ENCODE data around the gene ITGA3.

The ITGA3 gene

DNA sequence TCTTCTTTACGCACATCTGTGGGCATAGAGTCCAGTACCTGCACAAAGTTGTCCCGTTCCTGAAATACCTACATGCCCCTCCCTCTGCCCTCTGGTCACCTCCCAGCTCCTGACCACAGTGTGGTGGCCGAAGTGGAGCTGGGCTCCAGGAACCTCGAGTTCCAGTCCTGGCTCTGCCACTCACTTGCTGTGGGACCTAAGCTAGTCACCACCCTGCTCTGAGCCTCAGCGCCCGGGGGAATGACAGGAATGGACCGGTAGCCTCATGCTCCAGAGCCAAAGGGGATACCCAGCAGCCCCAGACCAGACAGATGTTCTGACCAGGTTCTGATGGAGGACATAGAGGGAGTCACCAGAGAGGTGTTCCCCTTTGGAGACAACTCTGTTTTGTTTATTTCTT, 26.7 kb upstream of the ITGA3 start:
- Histone ChIP-seq H3K4me3 (ENCODE audit: low read depth in 1 of 2, low read length in 2 of 2) (no peak overlapping the region), H4K20me1 (ENCODE audit: insufficient read depth, low read length) (peaks cover 9% of the 10 kb centered on the region), H3K4me2 (ENCODE audit: insufficient read depth, low read length) (no peak overlapping the region), H3K79me2 (ENCODE audit: insufficient read depth, low read length) (no peaks in the 10 kb centered on the region), H3K27ac (ENCODE audit: low read length) (no peak overlapping the region), H3K27me3 (ENCODE audit: insufficient read depth, low read length, poor library complexity) (peaks cover 5% of the 10 kb centered on the region), H3K9me3 (ENCODE audit: insufficient read depth, low read length, severe bottlenecking) (peaks cover 8% of the 10 kb centered on the region), H3K4me1 (ENCODE audit: insufficient read depth, low read length) (peaks cover 8% of the 10 kb centered on the region; the same call in 1 of the 2 replicates), H3K36me3 (ENCODE audit: insufficient read depth, low read length) (no peaks in the 10 kb centered on the region), H2AFZ (ENCODE audit: low read depth, low read length) (no peak overlapping the region), H3K9ac (ENCODE audit: low read depth, low read length) (no peak overlapping the region)
- TF ChIP-seq EZH2 (IDR thresholded peaks at IDR 0.05; ENCODE audit: borderline replicate concordance, low read depth, low read length, severe bottlenecking): no peak
- TF ChIP-seq, protein P1, sequence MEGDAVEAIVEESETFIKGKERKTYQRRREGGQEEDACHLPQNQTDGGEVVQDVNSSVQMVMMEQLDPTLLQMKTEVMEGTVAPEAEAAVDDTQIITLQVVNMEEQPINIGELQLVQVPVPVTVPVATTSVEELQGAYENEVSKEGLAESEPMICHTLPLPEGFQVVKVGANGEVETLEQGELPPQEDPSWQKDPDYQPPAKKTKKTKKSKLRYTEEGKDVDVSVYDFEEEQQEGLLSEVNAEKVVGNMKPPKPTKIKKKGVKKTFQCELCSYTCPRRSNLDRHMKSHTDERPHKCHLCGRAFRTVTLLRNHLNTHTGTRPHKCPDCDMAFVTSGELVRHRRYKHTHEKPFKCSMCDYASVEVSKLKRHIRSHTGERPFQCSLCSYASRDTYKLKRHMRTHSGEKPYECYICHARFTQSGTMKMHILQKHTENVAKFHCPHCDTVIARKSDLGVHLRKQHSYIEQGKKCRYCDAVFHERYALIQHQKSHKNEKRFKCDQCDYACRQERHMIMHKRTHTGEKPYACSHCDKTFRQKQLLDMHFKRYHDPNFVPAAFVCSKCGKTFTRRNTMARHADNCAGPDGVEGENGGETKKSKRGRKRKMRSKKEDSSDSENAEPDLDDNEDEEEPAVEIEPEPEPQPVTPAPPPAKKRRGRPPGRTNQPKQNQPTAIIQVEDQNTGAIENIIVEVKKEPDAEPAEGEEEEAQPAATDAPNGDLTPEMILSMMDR (IDR thresholded peaks at IDR 0.05; ENCODE audit: borderline replicate concordance, extremely low read depth, low read length, poor library complexity, severe bottlenecking): no peak
- DNase-seq (no peak), ATAC-seq (ENCODE audit: insufficient read depth, low read depth) (no peak)

DNA sequence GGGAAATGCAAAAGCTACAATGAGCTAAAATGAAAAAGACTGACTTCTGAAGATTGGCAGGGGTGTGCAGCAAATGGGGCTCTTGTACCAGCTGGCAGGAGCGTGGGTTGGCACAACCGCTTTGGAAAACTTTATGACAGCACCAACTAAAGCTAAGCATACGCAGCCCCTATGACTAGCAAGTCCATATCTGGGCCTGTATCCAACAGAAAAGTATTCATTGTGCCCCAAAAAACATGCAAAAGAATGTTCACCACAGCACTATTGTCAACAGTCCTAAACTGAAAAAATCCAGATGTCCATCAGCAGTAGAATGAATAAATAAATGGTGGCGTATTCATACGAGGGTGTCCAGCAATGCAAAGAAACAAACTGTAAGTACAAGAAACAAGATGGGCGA, 22.6 kb upstream of the ITGA3 start:
- Histone ChIP-seq H2AFZ (ENCODE audit: low read depth, low read length) (no peak overlapping the region), H4K20me1 (ENCODE audit: insufficient read depth, low read length) (peaks cover 2% of the 10 kb centered on the region; the same call in 1 of the 2 replicates), H3K27ac (ENCODE audit: low read length) (no peak overlapping the region), H3K4me3 (ENCODE audit: low read depth in 1 of 2, low read length in 2 of 2) (no peak overlapping the region), H3K4me2 (ENCODE audit: insufficient read depth, low read length) (no peak overlapping the region), H3K9ac (ENCODE audit: low read depth, low read length) (no peak overlapping the region), H3K9me3 (ENCODE audit: insufficient read depth, low read length, severe bottlenecking) (no peaks in the 10 kb centered on the region), H3K4me1 (ENCODE audit: insufficient read depth, low read length) (no peaks in the 10 kb centered on the region), H3K27me3 (ENCODE audit: insufficient read depth, low read length, poor library complexity) (peaks cover 27% of the 10 kb centered on the region), H3K79me2 (ENCODE audit: insufficient read depth, low read length) (no peaks in the 10 kb centered on the region), H3K36me3 (ENCODE audit: insufficient read depth, low read length) (no peaks in the 10 kb centered on the region)
- TF ChIP-seq, protein P1 (IDR thresholded peaks at IDR 0.05; ENCODE audit: borderline replicate concordance, extremely low read depth, low read length, poor library complexity, severe bottlenecking): no peak
- no peak for TF ChIP-seq EZH2 (IDR thresholded peaks at IDR 0.05; ENCODE audit: borderline replicate concordance, low read depth, low read length, severe bottlenecking)
- ATAC-seq (ENCODE audit: insufficient read depth, low read depth) (no peak), DNase-seq (no peak)

DNA sequence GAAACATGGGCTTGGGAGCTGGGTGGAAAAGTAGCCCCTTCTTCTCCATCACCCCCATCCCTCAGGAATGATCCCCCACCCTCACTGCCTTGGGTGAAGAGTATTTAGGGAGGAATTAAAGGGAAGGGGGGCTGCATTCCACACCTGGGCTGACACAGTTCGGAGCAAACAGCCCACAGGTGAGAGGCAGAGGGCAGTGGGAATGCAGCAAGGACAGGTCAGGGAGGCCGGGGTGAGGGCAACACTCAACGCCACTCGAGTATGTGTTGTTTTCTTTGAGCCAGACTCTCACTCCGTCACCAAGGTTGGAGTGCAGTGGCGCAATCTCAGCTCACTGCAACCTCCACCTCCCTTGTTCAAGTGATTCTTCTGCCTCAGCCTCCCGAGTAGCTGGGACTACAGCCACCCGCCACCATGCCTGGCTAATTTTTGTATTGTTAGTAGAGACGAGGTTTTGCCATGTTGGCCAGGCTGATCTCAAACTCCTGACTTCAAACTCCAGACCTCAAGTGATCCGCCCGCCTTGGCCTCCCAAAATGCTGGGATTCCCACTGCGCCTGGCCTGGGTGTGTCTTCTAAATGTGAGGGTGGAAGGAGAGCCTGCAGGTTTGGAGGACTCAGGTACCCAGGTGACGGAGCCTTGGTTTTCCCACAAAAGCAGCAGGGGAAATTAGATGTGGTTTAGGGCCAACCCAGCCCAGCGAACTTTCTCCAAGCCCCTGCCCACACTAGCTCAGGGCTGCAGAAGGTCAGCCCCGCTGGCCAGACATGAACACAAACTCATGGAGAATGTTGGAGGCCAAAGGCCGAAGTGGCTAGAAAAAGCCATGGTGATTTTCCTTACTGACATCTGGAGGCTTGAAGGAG, 21.2 kb upstream of the ITGA3 start:
- no peak overlapping the region for H3K4me3 ChIP-seq (ENCODE audit: low read depth in 1 of 2, low read length in 2 of 2)
- no peaks in the 10 kb centered on the region for H3K36me3 ChIP-seq (ENCODE audit: insufficient read depth, low read length)
- no peaks in the 10 kb centered on the region for H3K79me2 ChIP-seq (ENCODE audit: insufficient read depth, low read length)
- no peak overlapping the region for H2AFZ ChIP-seq (ENCODE audit: low read depth, low read length)
- DNase-seq (no peak), ATAC-seq (ENCODE audit: insufficient read depth, low read depth) (no peak)
- H3K27ac ChIP-seq (ENCODE audit: low read length): no peak overlapping the region
- TF ChIP-seq, protein P1 (IDR thresholded peaks at IDR 0.05; ENCODE audit: borderline replicate concordance, extremely low read depth, low read length, poor library complexity, severe bottlenecking): no peak
- no peak for TF ChIP-seq EZH2 (IDR thresholded peaks at IDR 0.05; ENCODE audit: borderline replicate concordance, low read depth, low read length, severe bottlenecking)
- H3K9me3 ChIP-seq (ENCODE audit: insufficient read depth, low read length, severe bottlenecking): no peaks in the 10 kb centered on the region
- H3K4me1 ChIP-seq (ENCODE audit: insufficient read depth, low read length): no peaks in the 10 kb centered on the region
- no peak overlapping the region for H3K4me2 ChIP-seq (ENCODE audit: insufficient read depth, low read length)
- H4K20me1 ChIP-seq (ENCODE audit: insufficient read depth, low read length): peaks cover 3% of the 10 kb centered on the region; the same call in 1 of the 2 replicates
- no peak overlapping the region for H3K9ac ChIP-seq (ENCODE audit: low read depth, low read length)
- peaks cover 32% of the 10 kb centered on the region for H3K27me3 ChIP-seq (ENCODE audit: insufficient read depth, low read length, poor library complexity)

Measured in DND-41 (cell line).